GF-D8 (cell line): ENCODE measurements around the gene POTEM.
"Not testable (repeated sequence)": the region's sequence is repeated elsewhere in the genome, so short reads cannot be mapped to it uniquely, and the experiment has no call there.

Source experiments
- DNase-seq: peaks from one replicate; lab custom pipeline; 2025; lab: John Stamatoyannopoulos, UW

The POTEM gene

DNA sequence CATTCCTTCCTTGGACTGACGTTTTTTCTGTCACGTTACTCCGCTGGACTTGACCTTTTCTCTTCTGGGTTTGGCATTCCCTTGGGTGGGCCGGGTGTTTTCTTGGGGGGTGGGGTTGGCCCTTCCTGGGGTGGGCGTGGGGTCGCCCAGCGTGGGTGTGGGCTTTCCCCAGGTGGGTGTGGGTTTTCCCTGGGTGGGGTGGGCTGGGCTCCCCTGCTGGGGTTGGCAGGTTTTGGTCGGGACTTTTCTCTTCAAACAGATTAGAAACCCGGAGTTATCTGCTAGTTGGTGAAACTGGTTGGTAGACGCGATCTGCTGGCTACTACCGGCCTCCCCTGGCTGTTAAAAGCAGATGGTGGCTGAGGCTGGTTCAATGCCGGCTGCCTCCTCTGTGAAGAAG is at the start of gene POTEM:
Gene POTEM (plus strand): TSS at position 301 of the 400 bp plus-strand sequence. CDS start 52 bp downstream, at position 353.
- DNase-seq, result not testable (repeated sequence)

GRCh38 chr14:18918345-18918744 is 48.9 kb upstream of the POTEM start:
- DNase-seq, result not testable (repeated sequence)

GRCh38 chr14:18920052-18920451 is 47.2 kb upstream of the POTEM start:
- not testable (repeated sequence) for DNase-seq

GRCh38 chr14:18921055-18921701 is 46.1 kb upstream of the POTEM start:
- DNase-seq, result not testable (repeated sequence)

- not testable (repeated sequence) for DNase-seq
Observed at GRCh38 chr14:18936848-18937247, 30.4 kb upstream of the POTEM start.

GRCh38 chr14:18938733-18939132 is 28.5 kb upstream of the POTEM start:
- not testable (repeated sequence) for DNase-seq

DNA sequence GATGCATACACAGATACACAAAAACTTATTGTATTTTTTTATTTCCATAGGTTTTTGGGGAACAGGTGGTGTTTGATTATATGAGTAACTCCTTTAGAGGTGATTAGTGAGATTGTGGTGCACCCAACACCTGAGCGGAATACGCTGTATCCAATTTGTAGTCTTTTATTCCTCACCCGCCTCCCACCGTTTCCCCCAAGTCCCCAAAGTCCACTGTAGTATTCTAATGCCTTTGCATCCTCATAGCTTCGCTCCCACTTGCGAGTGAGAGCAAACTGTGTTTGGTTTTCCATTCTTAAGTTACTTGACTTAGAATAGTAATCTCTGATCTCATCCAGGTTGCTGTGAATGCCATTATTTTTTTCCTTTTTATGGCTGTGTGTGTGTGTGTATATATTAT is 17.3 kb upstream of the POTEM start:
- DNase-seq, result not testable (repeated sequence)

GRCh38 chr14:18953085-18953484 is 14.1 kb upstream of the POTEM start:
- not testable (repeated sequence) for DNase-seq

DNA sequence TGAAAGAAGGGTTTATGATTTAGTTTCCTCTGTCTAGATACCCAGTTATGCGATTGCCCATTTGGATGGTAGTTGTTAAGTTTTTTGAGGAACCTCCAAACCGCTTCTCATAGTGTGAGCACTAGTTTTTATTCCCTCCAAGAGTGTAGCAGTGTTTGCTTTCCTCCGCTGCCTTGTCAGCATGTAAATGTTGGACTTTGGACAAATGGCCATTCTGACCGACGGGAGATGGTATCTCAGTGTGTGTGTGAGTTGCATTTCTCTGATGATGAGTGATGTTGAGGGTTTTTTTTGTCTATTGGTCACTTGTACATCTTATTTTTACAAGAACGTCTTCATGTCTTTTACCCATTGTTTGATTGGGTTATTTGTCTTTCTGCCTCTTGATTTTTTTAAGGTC is 11.4 kb upstream of the POTEM start:
- not testable (repeated sequence) for DNase-seq

GRCh38 chr14:18961576-18961975 is 5.7 kb upstream of the POTEM start:
- not testable (repeated sequence) for DNase-seq

GRCh38 chr14:18962143-18962542 is 5.1 kb upstream of the POTEM start:
- DNase-seq, result not testable (repeated sequence)

- DNase-seq, result not testable (repeated sequence)
Observed at GRCh38 chr14:18963276-18963675, 4.0 kb upstream of the POTEM start.

GRCh38 chr14:18964878-18965277 is 2.4 kb upstream of the POTEM start:
- not testable (repeated sequence) for DNase-seq

GRCh38 chr14:19002566-19002965 is 35.3 kb downstream of the POTEM start:
- DNase-seq, result not testable (repeated sequence)

DNA sequence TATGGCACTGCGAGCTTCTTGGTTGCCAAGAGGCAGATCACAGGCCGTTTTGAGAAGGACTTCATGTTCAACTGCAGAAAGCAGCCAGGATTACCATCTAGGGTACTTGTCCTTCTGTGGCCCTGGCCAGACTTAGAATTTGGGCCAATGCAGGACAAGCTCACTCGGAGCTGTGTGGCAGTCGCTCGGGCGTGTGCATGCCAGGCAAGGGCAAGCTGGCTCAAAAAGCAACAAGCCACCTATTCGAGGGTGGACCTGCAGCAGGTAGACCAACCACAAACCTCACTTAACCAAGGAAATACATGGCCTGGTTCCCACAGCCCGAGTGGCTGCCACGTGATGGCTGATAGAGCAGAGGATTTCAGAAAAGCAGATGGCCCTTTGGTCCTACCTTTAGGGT is 39.3 kb downstream of the POTEM start:
- DNase-seq, result not testable (repeated sequence)

- DNase-seq, result not testable (repeated sequence)
Observed at GRCh38 chr14:19007678-19008077, 40.4 kb downstream of the POTEM start.

GRCh38 chr14:19011029-19011428 is 43.8 kb downstream of the POTEM start:
- DNase-seq, result not testable (repeated sequence)

GRCh38 chr14:19011703-19012102 is 44.5 kb downstream of the POTEM start:
- not testable (repeated sequence) for DNase-seq

- DNase-seq, result not testable (repeated sequence)
Observed at GRCh38 chr14:19015185-19015584, 48.0 kb downstream of the POTEM start.

GRCh38 chr14:19025080-19025589 is 57.9 kb downstream of the POTEM start:
- not testable (repeated sequence) for DNase-seq

GRCh38 chr14:19026649-19027351 is 59.6 kb downstream of the POTEM start:
- DNase-seq, result not testable (repeated sequence)

DNA sequence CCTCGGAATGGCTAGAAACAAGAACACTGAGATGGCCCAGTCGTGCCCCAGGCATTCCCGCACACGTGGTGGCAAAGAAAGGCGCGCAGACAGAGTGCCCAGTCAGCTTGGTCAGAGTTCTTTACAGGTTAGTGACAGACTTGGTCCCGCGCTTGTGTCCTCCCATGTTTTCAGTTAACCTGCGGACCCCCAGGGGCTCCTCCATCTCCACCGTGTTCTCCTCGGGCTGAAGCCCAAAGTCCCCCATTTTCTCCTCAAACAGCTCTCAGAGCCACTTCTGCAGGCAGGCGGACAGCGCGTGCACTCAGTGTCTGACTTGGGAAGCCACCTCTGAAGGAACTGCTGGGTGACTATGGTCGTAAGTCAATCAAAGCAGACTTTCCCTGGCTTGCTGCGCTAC is 60.7 kb downstream of the POTEM start:
- DNase-seq, result not testable (repeated sequence)

GRCh38 chr14:19036811-19037382 is 69.7 kb downstream of the POTEM start:
- not testable (repeated sequence) for DNase-seq
